Left ventricle myocardium inferior (tissue), 1 donor: Measurements from ENCODE around the gene CSNK1D. TPM values are rescaled to one million over a fixed set of nuclear protein-coding genes. Genes with fewer than 3 reads are reported as not detected.
"Not testable (repeated sequence)": the region's sequence is repeated elsewhere in the genome, so short reads cannot be mapped to it uniquely, and the experiment has no call there.

ENCODE experiments used
- DNase-seq: peaks from one replicate; pipeline ENCODE4 v3.0.0-alpha.2; 2020
- H3K27ac ChIP-seq: fragments of 200-600 bp; replicated peaks from 2 replicates; pipeline ENCODE4 v1.8.0; 2021
- H3K27me3 ChIP-seq: fragments of 200-600 bp; 2 replicates; pipeline ENCODE4 v1.8.0; 2021; ENCODE audit warnings: low read depth
- H3K36me3 ChIP-seq: fragments of 200-600 bp; 2 replicates; pipeline ENCODE4 v1.8.0; 2021
- H3K4me1 ChIP-seq: fragments of 200-600 bp; 2 replicates; pipeline ENCODE4 v1.8.0; 2021
- H3K4me3 ChIP-seq: fragments of 200-600 bp; 2 replicates; pipeline ENCODE4 v1.8.0; 2021; ENCODE audit warnings: mild to moderate bottlenecking, moderate library complexity
- H3K9me3 ChIP-seq: fragments of 200-600 bp; replicated peaks from 2 replicates; pipeline ENCODE4 v1.8.0; 2021
- intact Hi-C: fragments of 100-400 bp; cut with micrococcal nuclease; formaldehyde crosslinking; loops from one replicate; pipeline ENCODE4 v1.11.0; 2022
- total RNA-seq: library from RNA; stranded (reverse); fragmentation: NEBNext Ultra II Directional; extraction: Animal tissue kit (Norgen Biotek cat#: 25700); gene quantifications from one replicate; pipeline ENCODE4 v1.2.1, GENCODE V29; 2021
- TF ChIP-seq, protein P1 (sequence below): fragments of 200-600 bp; IDR thresholded peaks from 2 replicates; pipeline ENCODE4 v1.8.0; 2021; ENCODE audit warnings: antibody characterized with exemption, mild to moderate bottlenecking, borderline replicate concordance
- donor health status: DM: no; HTN: yes; CAD: no; lungs with severe emphysema.

The CSNK1D gene
- total RNA-seq, 1 donor from 2014 or later, result 61.8 TPM

DNA sequence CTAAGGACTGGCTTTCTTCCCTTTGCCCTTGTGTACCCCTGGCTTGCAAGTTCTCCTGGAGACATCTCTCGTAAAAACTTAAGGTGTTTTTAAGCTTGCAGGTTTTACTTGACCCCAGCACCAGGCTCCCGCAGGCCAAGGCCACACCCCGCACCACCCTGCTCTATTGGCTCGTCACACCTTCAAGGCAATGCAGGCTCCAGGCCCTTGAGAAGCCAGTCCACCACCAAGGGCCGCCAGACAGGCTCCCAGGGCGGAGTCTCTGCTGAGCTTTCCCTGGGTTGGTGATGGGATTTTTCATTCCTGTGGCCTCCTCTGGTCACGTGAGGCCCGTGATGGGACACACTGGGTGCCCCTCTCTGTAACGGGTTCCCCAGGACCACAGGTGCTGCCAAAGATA is 9.9 kb downstream of the CSNK1D start:
- peaks cover 32% of the 10 kb centered on the region for H3K4me1 ChIP-seq

DNA sequence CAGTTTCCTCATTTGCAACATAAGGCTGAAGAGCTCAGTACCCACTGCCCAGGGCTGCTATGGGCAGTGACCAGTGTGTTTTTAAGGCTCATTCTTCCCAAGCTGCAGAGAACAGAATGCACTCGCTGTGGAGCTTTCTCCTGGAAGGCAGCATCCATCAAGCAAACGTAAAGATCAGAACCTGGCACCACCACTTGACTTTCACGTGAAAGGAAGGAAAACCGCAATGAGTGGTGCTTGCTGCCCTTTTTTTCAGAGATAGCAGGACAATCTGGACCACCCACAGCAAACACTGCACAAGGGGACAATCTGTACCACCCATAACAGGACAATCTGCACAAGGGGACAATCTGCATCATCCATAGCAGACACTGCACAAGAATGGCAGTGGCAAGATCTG is 11.2 kb downstream of the CSNK1D start:
- TF ChIP-seq, protein P1, sequence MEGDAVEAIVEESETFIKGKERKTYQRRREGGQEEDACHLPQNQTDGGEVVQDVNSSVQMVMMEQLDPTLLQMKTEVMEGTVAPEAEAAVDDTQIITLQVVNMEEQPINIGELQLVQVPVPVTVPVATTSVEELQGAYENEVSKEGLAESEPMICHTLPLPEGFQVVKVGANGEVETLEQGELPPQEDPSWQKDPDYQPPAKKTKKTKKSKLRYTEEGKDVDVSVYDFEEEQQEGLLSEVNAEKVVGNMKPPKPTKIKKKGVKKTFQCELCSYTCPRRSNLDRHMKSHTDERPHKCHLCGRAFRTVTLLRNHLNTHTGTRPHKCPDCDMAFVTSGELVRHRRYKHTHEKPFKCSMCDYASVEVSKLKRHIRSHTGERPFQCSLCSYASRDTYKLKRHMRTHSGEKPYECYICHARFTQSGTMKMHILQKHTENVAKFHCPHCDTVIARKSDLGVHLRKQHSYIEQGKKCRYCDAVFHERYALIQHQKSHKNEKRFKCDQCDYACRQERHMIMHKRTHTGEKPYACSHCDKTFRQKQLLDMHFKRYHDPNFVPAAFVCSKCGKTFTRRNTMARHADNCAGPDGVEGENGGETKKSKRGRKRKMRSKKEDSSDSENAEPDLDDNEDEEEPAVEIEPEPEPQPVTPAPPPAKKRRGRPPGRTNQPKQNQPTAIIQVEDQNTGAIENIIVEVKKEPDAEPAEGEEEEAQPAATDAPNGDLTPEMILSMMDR, result no peak
- no peaks in the 10 kb centered on the region for H3K27me3 ChIP-seq
- intact Hi-C loops, result no loop called here
- H3K4me1 ChIP-seq, result peaks cover 22% of the 10 kb centered on the region
- H3K27ac ChIP-seq, result no peak overlapping the region
- H3K4me3 ChIP-seq, result no peak overlapping the region
- no peak for DNase-seq
- peaks cover 83% of the 10 kb centered on the region for H3K36me3 ChIP-seq
- H3K9me3 ChIP-seq, result no peaks in the 10 kb centered on the region

More for the DNA sequence above, 9.9 kb downstream of the CSNK1D start:
- intact Hi-C loops, result no loop called here
- TF ChIP-seq, protein P1, result no peak
- H3K9me3 ChIP-seq, result no peaks in the 10 kb centered on the region
- H3K27me3 ChIP-seq, result no peaks in the 10 kb centered on the region
- no peak overlapping the region for H3K27ac ChIP-seq
- H3K36me3 ChIP-seq, result peaks cover 70% of the 10 kb centered on the region
- no peak for DNase-seq
- H3K4me3 ChIP-seq, result no peak overlapping the region

DNA sequence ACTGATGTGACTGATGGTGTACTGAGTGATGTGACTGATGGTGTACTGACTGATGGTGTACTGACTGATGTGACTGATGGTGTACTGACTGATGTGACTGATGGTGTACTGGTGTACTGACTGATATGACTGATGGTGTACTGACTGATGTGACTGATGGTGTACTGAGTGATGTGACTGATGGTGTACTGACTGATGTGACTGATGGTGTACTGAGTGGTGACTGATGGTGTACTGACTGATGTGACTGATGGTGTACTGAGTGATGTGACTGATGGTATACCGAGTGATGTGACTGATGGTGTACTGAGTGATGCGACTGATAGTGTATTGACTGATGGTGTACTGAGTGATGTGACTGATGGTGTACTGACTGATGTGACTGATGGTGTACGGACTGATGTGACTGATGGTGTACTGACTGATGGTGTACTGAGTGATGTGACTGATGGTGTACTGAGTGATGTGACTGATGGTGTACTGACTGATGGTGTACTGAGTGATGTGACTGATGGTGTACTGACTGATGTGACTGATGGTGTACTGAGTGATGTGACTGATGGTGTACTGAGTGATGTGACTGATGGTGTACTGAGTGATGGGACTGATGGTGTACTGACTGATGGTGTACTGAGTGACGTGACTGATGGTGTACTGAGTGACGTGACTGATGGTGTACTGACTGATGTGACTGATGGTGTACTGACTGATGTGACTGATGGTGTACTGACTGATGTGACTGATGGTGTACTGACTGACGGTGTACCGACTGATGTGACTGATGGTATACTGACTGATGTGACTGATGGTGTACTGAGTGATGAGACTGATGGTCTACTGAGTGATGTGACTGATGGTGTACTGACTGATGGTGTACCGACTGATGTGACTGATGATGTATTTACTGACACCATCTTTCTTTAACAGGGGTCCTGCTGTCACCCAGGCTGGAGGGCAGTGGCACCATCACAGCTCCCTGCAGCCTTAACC is 13.2 kb downstream of the CSNK1D start:
- DNase-seq, H3K27ac ChIP-seq, H3K27me3 ChIP-seq, intact Hi-C loops, H3K4me3 ChIP-seq, H3K9me3 ChIP-seq, H3K4me1 ChIP-seq: not testable (repeated sequence)
- H3K36me3 ChIP-seq, result peaks cover 94% of the 10 kb centered on the region

DNA sequence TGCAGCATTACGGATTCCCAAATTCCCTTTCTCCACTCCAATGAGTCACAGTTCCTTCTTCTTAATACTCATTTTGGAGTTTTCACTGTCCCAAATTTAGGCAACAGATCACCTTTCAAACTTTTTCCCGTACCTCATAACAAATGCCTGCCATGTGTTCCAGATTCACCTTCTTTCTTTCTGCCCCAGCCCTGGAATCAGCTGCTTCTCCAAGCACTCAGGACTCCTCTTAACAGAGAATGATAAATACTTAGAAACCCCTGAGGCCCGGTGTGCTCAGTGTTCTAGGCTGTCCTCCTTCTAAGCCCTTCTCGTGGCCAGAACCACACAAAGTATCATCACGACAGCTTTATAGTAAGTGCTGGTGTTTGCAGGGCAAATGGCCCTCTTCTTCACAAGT is 14.9 kb downstream of the CSNK1D start:
- H3K27ac ChIP-seq, result no peak overlapping the region

DNA sequence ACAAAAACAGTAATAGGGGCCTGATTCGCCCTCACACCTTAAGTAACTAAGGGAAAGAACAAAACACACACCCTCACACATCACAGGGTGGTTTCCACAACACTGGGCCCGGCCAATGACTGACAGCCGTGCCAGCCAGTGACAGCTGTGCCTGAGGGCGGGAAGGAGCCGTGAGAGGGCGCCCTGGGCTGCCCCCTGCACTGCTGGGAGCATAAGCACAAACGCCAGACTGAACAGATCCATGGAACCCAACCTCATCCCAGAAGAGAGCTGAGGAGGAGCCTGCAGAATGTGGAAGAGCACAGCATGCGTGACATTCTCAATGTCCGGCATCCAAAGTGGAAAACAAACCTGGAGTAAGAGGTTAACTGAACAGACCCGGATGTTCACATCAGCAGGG is 16.0 kb downstream of the CSNK1D start:
- Histone ChIP-seq H3K27ac (no peak overlapping the region), H3K4me1 (peaks cover 3% of the 10 kb centered on the region), H3K4me3 (no peak overlapping the region), H3K9me3 (no peaks in the 10 kb centered on the region), H3K36me3 (peaks cover 81% of the 10 kb centered on the region), H3K27me3 (no peaks in the 10 kb centered on the region)
- TF ChIP-seq, protein P1, result no peak
- intact Hi-C loops, result no loop called here
- DNase-seq, result no peak

More for the DNA sequence above, 14.9 kb downstream of the CSNK1D start:
- DNase-seq, result no peak
- Histone ChIP-seq H3K27me3 (no peaks in the 10 kb centered on the region), H3K4me1 (peaks cover 3% of the 10 kb centered on the region), H3K36me3 (peaks cover 81% of the 10 kb centered on the region), H3K4me3 (no peak overlapping the region), H3K9me3 (no peaks in the 10 kb centered on the region)
- intact Hi-C loops, result no loop called here
- TF ChIP-seq, protein P1, result no peak
